Glutamatergic neuron (in vitro differentiated cells): ENCODE results near the gene TMEM125. TPM values are rescaled to one million over a fixed set of nuclear protein-coding genes. Genes with fewer than 3 reads are reported as not detected.

Source experiments
- DNase-seq: peaks from one replicate; pipeline ENCODE4 v3.0.0; 2022
- H3K27ac Mint-ChIP-seq: one replicate; pipeline ENCODE4 v1.8.0; 2020; ENCODE audit warnings: mild to moderate bottlenecking, mixed read lengths, inconsistent platforms; ENCODE audit not compliant: unreplicated experiment
- H3K27me3 Mint-ChIP-seq: one replicate; pipeline ENCODE4 v1.8.0; 2020; ENCODE audit warnings: mild to moderate bottlenecking, moderate library complexity, mixed read lengths, inconsistent platforms; ENCODE audit not compliant: unreplicated experiment
- H3K36me3 Mint-ChIP-seq: one replicate; pipeline ENCODE4 v1.8.0; 2020; ENCODE audit warnings: mild to moderate bottlenecking, mixed read lengths, inconsistent platforms; ENCODE audit not compliant: unreplicated experiment
- H3K4me1 Mint-ChIP-seq: one replicate; pipeline ENCODE4 v1.8.0; 2020; ENCODE audit warnings: mild to moderate bottlenecking, low read depth, mixed read lengths, inconsistent platforms; ENCODE audit not compliant: unreplicated experiment
- H3K4me3 Mint-ChIP-seq: one replicate; pipeline ENCODE4 v1.8.0; 2020; ENCODE audit warnings: mild to moderate bottlenecking, mixed read lengths, inconsistent platforms; ENCODE audit not compliant: unreplicated experiment
- H3K9me3 Mint-ChIP-seq: one replicate; pipeline ENCODE4 v1.8.0; 2020; ENCODE audit warnings: mild to moderate bottlenecking, moderate library complexity, mixed read lengths, inconsistent platforms; ENCODE audit not compliant: unreplicated experiment
- total RNA-seq: library from RNA; stranded (reverse); fragmentation: NEBNext Ultra II Directional; extraction: Animal tissue kit (Norgen Biotek cat#: 25700); gene quantifications from one replicate; pipeline ENCODE4 v1.2.1, GENCODE V29; 2021; ENCODE audit not compliant: unreplicated experiment
- TF ChIP-seq, protein P1 (sequence below): fragments of 200-600 bp; sonication (generic); IDR thresholded peaks from one replicate; pipeline ENCODE4 v1.5.0; 2021; ENCODE audit not compliant: partially characterized antibody, unreplicated experiment

The TMEM125 gene
- total RNA-seq, 1 donor from 2014 or later, result not detected

DNA sequence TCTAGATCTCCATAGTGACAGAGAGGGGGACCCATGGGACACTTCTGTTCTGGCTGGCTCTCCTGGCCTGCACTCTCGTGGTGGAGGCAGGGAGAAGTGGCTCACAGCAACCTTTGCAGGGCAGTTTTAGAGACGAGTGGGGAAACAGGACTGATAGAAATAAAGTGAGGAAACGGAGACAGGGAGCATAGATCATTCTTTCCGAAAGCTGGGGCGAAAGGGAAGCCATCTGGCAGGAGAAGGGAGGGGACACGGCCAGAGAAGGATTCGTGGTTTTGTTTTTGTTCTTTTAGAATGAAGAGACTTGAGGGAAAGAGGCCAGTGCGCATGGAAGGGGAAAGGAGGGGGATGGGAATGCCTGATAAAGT, 34.5 kb downstream of the TMEM125 start:
- TF ChIP-seq, protein P1, sequence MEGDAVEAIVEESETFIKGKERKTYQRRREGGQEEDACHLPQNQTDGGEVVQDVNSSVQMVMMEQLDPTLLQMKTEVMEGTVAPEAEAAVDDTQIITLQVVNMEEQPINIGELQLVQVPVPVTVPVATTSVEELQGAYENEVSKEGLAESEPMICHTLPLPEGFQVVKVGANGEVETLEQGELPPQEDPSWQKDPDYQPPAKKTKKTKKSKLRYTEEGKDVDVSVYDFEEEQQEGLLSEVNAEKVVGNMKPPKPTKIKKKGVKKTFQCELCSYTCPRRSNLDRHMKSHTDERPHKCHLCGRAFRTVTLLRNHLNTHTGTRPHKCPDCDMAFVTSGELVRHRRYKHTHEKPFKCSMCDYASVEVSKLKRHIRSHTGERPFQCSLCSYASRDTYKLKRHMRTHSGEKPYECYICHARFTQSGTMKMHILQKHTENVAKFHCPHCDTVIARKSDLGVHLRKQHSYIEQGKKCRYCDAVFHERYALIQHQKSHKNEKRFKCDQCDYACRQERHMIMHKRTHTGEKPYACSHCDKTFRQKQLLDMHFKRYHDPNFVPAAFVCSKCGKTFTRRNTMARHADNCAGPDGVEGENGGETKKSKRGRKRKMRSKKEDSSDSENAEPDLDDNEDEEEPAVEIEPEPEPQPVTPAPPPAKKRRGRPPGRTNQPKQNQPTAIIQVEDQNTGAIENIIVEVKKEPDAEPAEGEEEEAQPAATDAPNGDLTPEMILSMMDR, result no peak
- H3K4me3 Mint-ChIP-seq, result peak overlapping the region; percentile 44
- DNase-seq, result no peak
- peak overlapping the region; percentile 45 for H3K27ac Mint-ChIP-seq
- H3K4me1 Mint-ChIP-seq, result peaks cover 11% of the 10 kb centered on the region
- peaks cover 9% of the 10 kb centered on the region for H3K27me3 Mint-ChIP-seq
- H3K9me3 Mint-ChIP-seq, result peaks cover 9% of the 10 kb centered on the region
- H3K36me3 Mint-ChIP-seq, result peaks cover 10% of the 10 kb centered on the region

DNA sequence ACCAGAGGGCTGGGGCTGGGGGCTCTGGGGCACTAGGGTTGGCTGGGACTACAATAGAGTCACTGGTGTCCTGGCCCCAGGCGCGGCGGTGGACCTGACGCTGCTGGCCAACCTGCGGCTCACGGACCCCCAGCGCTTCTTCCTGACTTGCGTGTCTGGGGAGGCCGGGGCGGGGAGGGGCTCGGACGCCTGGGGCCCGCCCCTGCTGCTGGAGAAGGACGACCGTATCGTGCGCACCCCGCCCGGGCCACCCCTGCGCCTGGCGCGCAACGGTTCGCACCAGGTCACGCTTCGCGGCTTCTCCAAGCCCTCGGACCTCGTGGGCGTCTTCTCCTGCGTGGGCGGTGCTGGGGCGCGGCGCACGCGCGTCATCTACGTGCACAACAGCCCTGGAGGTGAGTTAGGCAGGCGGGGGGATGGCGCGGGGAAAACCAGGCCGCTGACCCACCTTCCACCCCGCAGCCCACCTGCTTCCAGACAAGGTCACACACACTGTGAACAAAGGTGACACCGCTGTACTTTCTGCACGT, 35.1 kb downstream of the TMEM125 start:
- TF ChIP-seq, protein P1, result no peak
- peaks cover 9% of the 10 kb centered on the region for H3K9me3 Mint-ChIP-seq
- H3K4me1 Mint-ChIP-seq, result peaks cover 11% of the 10 kb centered on the region
- no peak for DNase-seq
- no peak overlapping the region for H3K27ac Mint-ChIP-seq
- no peak overlapping the region for H3K4me3 Mint-ChIP-seq
- H3K27me3 Mint-ChIP-seq, result peaks cover 9% of the 10 kb centered on the region
- H3K36me3 Mint-ChIP-seq, result peaks cover 10% of the 10 kb centered on the region

DNA sequence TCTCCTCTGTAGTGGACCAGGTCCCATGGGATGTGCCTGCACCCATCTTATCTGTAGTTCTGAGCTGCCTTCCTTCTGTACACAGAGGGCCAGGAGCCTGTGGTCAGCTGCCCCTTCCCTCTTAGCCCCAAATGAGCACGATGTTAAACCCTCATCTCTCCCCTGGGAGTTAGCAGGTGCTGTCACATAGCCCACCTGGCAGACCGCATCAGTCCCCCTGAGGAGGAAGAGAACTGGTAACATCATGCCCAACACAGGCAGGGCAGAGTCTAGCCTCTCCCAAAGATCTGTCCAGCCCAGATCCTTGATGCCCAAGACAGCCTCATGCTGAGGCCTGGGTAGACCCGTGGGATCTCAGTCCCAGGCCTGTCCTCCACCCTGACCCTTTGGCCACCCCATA, 35.7 kb downstream of the TMEM125 start:
- H3K9me3 Mint-ChIP-seq, result peaks cover 13% of the 10 kb centered on the region
- peaks cover 10% of the 10 kb centered on the region for H3K36me3 Mint-ChIP-seq
- no peak overlapping the region for H3K4me3 Mint-ChIP-seq
- no peak overlapping the region for H3K27ac Mint-ChIP-seq
- H3K4me1 Mint-ChIP-seq, result peaks cover 11% of the 10 kb centered on the region
- TF ChIP-seq, protein P1, result no peak
- DNase-seq, result no peak
- peaks cover 9% of the 10 kb centered on the region for H3K27me3 Mint-ChIP-seq

DNA sequence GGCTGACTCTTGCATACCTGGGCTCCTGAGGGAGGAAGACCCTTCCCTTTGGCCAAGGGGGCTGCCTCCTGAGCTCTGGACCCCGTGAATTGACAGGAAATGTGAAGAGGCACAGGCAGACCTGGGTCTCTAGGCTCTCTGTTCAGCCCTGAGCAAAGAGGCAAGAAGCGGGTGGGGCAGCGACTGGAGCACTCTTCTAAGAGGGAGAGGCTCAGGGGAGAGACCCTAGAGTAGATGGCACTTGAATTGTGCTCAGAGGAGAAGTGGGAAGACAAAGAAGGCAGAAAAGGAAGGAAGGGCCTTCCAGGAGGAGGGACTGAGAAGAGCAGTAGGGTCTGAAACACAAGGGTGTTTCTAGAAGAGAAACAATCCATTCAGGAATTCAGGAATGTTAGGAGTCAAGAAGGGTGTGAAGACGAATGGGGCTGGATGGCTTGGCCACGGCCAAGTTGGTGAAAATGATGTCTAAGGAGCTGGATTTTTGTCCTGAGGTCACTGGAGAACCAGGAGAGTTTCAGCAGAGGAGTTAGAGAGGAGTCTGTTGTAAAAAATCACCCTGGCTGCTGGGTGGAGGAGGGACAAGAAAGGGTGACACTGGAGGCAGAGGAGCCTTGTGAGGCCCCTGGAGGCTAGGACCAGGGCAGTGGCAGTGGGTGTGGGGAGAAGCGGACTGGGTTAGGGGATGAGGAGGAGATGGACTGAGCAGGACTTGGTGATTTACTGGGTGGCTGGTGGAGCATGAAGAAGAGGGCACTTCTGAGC, 36.3 kb downstream of the TMEM125 start:
- Mint-ChIP-seq H3K36me3 (peaks cover 15% of the 10 kb centered on the region), H3K4me1 (peaks cover 11% of the 10 kb centered on the region), H3K4me3 (peak overlapping the region; percentile 26), H3K27ac (peak overlapping the region; percentile 26), H3K9me3 (peaks cover 14% of the 10 kb centered on the region), H3K27me3 (peaks cover 9% of the 10 kb centered on the region)
- no peak for DNase-seq
- TF ChIP-seq, protein P1, result no peak
